Fibroblast of skin of scalp (primary cell): Measurements from ENCODE around the gene UNC50.
"Not testable (repeated sequence)": the region's sequence is repeated elsewhere in the genome, so short reads cannot be mapped to it uniquely, and the experiment has no call there.

ENCODE experiments used
- DNase-seq: peaks from one replicate; pipeline ENCODE4 v3.0.0-alpha.2; 2013

UNC50 gene

DNA sequence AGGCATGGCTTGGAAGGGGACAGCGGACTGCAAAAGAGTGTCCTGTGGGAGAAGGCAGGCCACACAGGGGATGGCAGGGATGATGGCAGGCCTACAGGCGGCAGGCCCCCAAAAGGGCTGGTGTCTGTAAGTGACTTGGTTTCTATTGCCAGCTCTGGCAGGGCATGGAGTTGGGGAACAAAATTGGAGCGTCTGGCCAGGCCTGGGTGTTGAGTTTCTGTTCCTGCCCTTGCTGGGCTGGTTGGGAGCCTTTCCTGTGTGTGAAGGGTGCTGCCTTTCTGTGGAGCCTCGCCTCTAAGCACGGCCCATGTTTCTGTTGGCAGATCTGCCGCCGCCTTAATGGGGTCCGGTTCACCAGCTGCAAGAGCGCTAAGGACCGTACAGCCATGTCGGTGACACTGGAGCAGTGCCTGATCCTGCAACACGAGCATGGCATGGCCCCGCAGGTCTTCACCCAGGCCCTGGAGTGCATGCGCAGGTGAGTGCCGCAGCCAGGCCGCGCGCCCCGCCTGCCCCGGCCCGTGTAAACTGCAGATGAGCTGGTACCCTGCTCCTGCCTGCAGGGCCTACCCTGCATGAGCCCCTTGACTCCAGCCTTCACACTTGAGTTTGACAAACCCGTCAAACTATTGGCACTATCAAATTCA lies 31.6 kb upstream of the UNC50 start:
- no peak for DNase-seq

DNA sequence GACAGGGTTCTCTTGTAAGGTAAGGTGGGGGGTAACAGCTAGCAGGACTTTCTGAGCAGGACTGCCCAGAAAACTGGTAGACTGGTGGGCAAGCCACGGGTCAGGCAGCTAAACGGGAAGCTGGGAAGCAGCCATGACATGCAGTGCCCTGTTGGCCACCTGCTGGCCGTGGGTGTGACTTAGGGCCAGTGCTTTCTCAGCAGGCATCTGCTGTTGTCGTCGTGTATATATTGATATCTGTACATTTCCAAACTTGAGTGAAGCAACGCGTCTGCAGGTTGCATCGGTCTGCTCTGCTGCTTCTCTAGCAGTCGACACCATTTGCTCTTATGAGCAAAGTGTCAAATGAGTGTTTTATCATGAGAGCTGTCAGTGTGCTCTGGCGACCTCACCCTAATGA lies 31.1 kb upstream of the UNC50 start:
- DNase-seq = no peak

- DNase-seq = no peak
Measured at GRCh38 chr2:98578231-98578630, 30.2 kb upstream of the UNC50 start.

- no peak for DNase-seq
Measured at GRCh38 chr2:98579926-98580325, 28.5 kb upstream of the UNC50 start.

DNA sequence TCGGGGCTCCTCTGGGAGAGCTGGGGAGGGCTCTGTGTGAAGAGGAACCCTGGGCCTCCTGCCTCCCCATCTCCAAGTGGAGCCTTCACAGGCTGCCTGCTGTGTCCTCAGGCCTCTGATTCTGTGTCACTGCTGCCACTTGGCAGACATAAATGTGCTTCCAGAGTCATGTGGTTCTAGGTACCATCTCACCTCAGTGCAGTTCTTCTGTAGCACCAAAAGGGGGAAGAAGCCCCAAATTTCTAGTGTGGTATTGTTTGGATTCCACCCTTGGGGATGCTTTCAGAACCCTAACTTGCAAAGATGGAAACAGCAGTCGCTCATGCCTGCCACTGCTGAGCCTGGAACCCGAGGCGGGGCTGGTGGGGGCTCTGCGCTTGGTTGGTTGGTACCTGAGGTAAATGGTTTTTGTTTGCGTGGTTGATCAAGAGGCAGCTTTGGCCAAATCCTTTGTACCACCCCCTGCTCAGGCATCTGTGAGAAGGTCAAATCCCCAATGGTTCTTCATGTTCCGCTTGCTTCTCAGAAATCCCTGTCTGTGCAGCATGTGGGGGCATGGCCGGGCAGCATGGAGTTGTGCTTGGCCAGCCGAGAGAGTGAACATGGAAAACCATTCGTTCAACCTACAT lies 27.6 kb upstream of the UNC50 start:
- no peak for DNase-seq

GRCh38 chr2:98582523-98582922 lies 25.9 kb upstream of the UNC50 start:
- no peak for DNase-seq

GRCh38 chr2:98583276-98583675 lies 25.1 kb upstream of the UNC50 start:
- no peak for DNase-seq

- DNase-seq = no peak
Measured at GRCh38 chr2:98583816-98584618, 24.4 kb upstream of the UNC50 start.

GRCh38 chr2:98585386-98585785 lies 23.0 kb upstream of the UNC50 start:
- no peak for DNase-seq

DNA sequence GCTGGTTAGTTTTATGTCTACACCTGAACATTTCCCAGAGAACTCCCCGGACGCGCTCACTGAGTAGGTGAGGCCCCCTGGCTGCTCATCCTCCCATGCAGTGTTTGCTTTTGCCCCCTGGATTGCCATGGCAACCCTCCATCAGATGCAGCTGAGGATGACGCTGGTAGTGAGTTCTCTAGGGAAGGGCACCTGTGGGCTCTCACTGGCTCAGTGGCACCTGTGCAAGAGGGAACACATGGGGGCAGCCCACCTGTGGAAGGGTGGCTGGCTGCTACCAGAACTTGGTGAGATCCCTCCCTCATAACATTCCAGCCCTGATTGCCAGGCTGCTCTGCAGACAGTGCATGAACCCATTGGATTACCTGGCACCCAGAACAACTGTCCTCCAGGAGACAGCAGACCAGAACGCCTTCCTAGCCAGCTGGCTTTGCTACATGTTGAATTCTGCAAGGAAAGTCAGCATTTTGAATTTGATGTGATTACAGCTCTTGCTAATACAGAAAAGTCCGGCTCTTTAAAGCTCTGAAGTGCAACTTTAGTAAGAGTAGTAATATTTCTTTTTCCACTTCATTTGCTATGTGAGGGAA lies 21.7 kb upstream of the UNC50 start:
- DNase-seq = no peak

GRCh38 chr2:98588880-98589431 lies 19.4 kb upstream of the UNC50 start:
- DNase-seq = no peak

DNA sequence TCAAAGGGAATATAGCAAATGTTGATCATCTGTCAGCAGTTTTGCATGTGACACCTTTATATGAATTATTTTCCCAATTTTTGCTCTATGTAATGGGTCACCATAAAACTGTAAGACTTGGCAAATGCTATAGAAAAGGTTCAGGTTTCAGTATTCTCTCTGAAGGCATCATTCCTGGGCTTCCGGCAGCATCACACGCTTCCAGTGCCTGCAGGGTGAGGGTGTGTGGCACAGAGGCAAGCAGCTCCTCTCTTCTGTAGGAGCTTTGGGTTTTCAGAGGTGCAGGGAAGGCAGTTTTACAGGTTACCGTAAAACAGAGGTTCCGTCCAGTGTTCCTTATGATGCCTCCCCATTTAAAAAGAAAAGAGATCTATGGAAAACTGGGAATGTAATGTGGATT lies 18.9 kb upstream of the UNC50 start:
- DNase-seq = no peak

- no peak for DNase-seq
Measured at GRCh38 chr2:98592565-98592964, 15.8 kb upstream of the UNC50 start.

GRCh38 chr2:98594665-98595064 lies 13.7 kb upstream of the UNC50 start:
- not testable (repeated sequence) for DNase-seq

DNA sequence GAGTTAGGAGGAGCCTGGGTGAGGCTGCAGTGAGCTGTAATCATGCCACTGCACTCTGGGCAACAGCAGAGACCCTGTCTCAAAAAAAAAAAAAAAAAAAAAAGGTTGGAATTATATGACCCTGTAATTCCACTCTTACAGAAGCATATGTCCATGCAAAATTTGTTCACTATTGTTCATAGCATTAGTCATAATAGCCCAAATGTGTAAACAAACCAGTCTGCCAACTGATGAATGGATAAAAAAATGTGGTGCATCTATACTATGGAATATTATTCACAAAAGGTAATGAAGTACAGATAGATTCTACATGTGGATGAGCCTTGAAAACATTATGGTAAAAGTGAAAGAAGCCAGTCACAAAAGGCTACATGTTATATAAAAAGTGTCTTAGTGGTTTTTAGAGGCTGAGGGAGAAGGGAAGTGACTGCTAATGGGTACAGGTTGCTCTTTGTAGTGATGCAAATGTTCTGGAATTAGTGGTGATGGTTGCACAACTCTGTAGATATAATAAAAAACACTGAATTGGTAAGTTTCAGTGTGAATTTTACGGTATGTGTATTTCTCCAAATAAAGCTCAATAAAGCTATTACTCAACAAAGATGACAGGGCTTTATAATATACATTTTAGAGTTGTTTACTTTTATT lies 9.5 kb upstream of the UNC50 start:
- peak; percentile 9 for DNase-seq

GRCh38 chr2:98601532-98602132 lies 6.8 kb upstream of the UNC50 start:
- peak; percentile 18 for DNase-seq

- no peak for DNase-seq
Measured at GRCh38 chr2:98604547-98604946, 3.8 kb upstream of the UNC50 start.

GRCh38 chr2:98605076-98605475 lies 3.3 kb upstream of the UNC50 start:
- no peak for DNase-seq

- DNase-seq = no peak
Measured at GRCh38 chr2:98606431-98606830, 2.0 kb upstream of the UNC50 start.

GRCh38 chr2:98607104-98607503 lies 1.3 kb upstream of the UNC50 start:
- no peak for DNase-seq

GRCh38 chr2:98607741-98608115 lies 661 bp upstream of the UNC50 start:
- DNase-seq = no peak

GRCh38 chr2:98608962-98609604 lies 694 bp downstream of the UNC50 start:
- peak; percentile 23 for DNase-seq
